Activated T-helper 17 cell treated with anti-CD3 and anti-CD28 coated beads, Interleukin-2, amount 50 U/mL, for 72 hours (primary cell): ENCODE data around the gene NEURL2. TPM values are rescaled to one million over a fixed set of nuclear protein-coding genes. Genes with fewer than 3 reads are reported as not detected.

ENCODE experiments used
- ATAC-seq: fragments of 150-1000 bp; cut with Tn5 transposase; replicated peaks from 2 replicates; pipeline ENCODE4 v1.10.0; 2021; ENCODE audit warnings: mild to moderate bottlenecking, moderate library complexity
- H3K27ac Mint-ChIP-seq: one replicate; pipeline ENCODE4 v1.8.0; 2022; ENCODE audit warnings: mixed read lengths
- H3K27me3 Mint-ChIP-seq: one replicate; pipeline ENCODE4 v1.8.0; 2022; ENCODE audit warnings: mixed read lengths
- H3K36me3 Mint-ChIP-seq: one replicate; pipeline ENCODE4 v1.8.0; 2022; ENCODE audit warnings: low read depth, mild to moderate bottlenecking, mixed read lengths
- H3K4me1 Mint-ChIP-seq: one replicate; pipeline ENCODE4 v1.8.0; 2022; ENCODE audit warnings: mixed read lengths
- H3K4me3 Mint-ChIP-seq: one replicate; pipeline ENCODE4 v1.8.0; 2022; ENCODE audit warnings: mild to moderate bottlenecking, mixed read lengths
- H3K9me3 Mint-ChIP-seq: one replicate; pipeline ENCODE4 v1.8.0; 2022; ENCODE audit warnings: mixed read lengths
- total RNA-seq, 2 donors: library from RNA; stranded (reverse); gene quantifications; one replicate each; pipeline ENCODE4 v1.2.3, GENCODE V29; 2022

Gene NEURL2
- total RNA-seq, 2 donors from 2014 or later = 1.7 to 2.1 TPM

GRCh38 chr20:45857114-45857881 is 33.7 kb downstream of the NEURL2 start, which contains the start of the genes ACOT8 and ZSWIM3:
ACOT8 (minus strand) TSS chr20:45857392; CDS start chr20:45857315, 77 bp downstream.
ZSWIM3 (plus strand) TSS chr20:45857614; CDS start chr20:45857826, 212 bp downstream.
- Mint-ChIP-seq H3K27ac (peak within 1 kb of the TSS; percentile 97), H3K9me3 (no peaks in the 10 kb centered on the region), H3K36me3 (peaks cover 15% of the 10 kb centered on the region), H3K4me3 (peak within 1 kb of the TSS; percentile 97), H3K4me1 (peaks cover 11% of the 10 kb centered on the region), H3K27me3 (no peaks in the 10 kb centered on the region)
- peak; percentile 99 for ATAC-seq

DNA sequence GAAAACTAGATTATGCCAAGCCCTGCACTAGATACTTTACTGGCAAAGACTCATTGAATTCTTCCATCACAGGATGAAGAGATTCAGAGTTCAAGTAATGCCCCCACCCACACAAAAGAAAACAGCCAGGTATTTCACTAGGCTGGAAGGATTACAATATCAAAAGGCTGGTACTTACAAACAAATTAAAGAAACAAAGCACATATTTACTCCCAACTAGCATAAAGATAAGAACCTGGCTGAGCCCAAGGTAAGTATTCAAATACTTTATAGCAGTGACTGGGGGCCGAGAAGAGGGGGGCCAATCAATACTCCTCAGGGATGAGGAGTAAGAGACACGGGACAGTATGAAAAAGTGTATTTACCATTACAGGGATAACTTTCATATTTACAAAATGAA is 37.5 kb downstream of the NEURL2 start:
- Mint-ChIP-seq H3K27me3 (no peaks in the 10 kb centered on the region), H3K9me3 (no peaks in the 10 kb centered on the region), H3K4me3 (no peak overlapping the region), H3K27ac (no peak overlapping the region), H3K4me1 (no peaks in the 10 kb centered on the region), H3K36me3 (peaks cover 38% of the 10 kb centered on the region)
- ATAC-seq = no peak

- Mint-ChIP-seq H3K4me3 (no peak overlapping the region), H3K27me3 (no peaks in the 10 kb centered on the region), H3K27ac (no peak overlapping the region), H3K4me1 (no peaks in the 10 kb centered on the region), H3K36me3 (peaks cover 45% of the 10 kb centered on the region), H3K9me3 (no peaks in the 10 kb centered on the region)
- ATAC-seq = no peak
Measured at GRCh38 chr20:45852326-45852725, 38.7 kb downstream of the NEURL2 start.

DNA sequence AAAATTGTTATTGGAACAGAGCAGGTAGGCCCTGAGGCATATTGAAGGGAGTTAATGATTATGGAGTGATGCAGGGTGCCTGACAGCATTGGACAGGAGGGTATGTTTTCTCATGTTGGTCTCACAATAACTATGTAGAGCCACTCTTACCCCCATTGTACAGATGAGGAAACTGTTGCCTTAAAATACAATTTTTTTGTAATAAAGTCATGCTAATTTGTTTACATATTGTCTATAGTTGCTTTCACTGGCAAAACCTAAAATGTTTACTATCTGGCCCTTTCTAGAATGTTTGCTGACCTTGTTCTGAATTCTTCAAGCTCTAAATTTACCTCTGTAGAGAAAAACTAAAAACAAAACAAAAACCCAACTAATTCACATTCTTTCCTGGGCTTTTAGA is 39.5 kb downstream of the NEURL2 start:
- H3K9me3 Mint-ChIP-seq = no peaks in the 10 kb centered on the region
- H3K27ac Mint-ChIP-seq = no peak overlapping the region
- no peaks in the 10 kb centered on the region for H3K27me3 Mint-ChIP-seq
- H3K4me1 Mint-ChIP-seq = no peaks in the 10 kb centered on the region
- no peak for ATAC-seq
- peaks cover 53% of the 10 kb centered on the region for H3K36me3 Mint-ChIP-seq
- H3K4me3 Mint-ChIP-seq = no peak overlapping the region

- ATAC-seq = no peak
- Mint-ChIP-seq H3K27ac (no peak overlapping the region), H3K4me3 (no peak overlapping the region), H3K27me3 (no peaks in the 10 kb centered on the region), H3K36me3 (peaks cover 59% of the 10 kb centered on the region), H3K9me3 (no peaks in the 10 kb centered on the region), H3K4me1 (no peaks in the 10 kb centered on the region)
Measured at GRCh38 chr20:45850926-45851325, 40.1 kb downstream of the NEURL2 start.

GRCh38 chr20:45850238-45850637 is 40.8 kb downstream of the NEURL2 start:
- Mint-ChIP-seq H3K27me3 (no peaks in the 10 kb centered on the region), H3K4me1 (no peaks in the 10 kb centered on the region), H3K36me3 (peaks cover 65% of the 10 kb centered on the region), H3K27ac (peak overlapping the region; percentile 53), H3K4me3 (no peak overlapping the region), H3K9me3 (no peaks in the 10 kb centered on the region)
- no peak for ATAC-seq

GRCh38 chr20:45848969-45849582 is 41.9 kb downstream of the NEURL2 start:
- no peaks in the 10 kb centered on the region for H3K4me1 Mint-ChIP-seq
- H3K27ac Mint-ChIP-seq = peak overlapping the region; percentile 54
- no peak for ATAC-seq
- H3K4me3 Mint-ChIP-seq = no peak overlapping the region
- peaks cover 76% of the 10 kb centered on the region for H3K36me3 Mint-ChIP-seq
- H3K9me3 Mint-ChIP-seq = no peaks in the 10 kb centered on the region
- H3K27me3 Mint-ChIP-seq = no peaks in the 10 kb centered on the region

DNA sequence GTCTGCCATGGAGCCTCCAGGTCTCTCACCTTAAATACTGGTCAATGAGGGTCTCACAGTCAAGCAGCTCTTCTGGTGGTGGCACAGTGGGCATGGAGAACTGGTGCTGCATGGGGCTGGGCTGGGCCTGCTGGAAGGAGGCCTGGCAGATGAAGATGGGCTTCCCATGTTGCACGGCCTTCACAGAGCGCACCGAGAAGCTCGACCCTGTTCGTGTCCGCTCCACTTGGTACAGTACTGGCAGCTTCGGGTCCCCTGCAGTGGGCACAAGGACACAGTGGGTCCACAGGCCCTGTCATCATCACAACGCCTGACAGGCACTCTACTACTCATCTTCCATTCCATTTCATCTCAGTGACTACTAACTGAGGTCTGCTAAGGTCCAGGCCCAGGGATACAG is 42.6 kb downstream of the NEURL2 start:
- Mint-ChIP-seq H3K36me3 (peaks cover 76% of the 10 kb centered on the region), H3K9me3 (no peaks in the 10 kb centered on the region), H3K4me1 (no peaks in the 10 kb centered on the region), H3K27ac (peak overlapping the region; percentile 54), H3K27me3 (no peaks in the 10 kb centered on the region), H3K4me3 (no peak overlapping the region)
- no peak for ATAC-seq

- Mint-ChIP-seq H3K4me3 (no peak overlapping the region), H3K27ac (no peak overlapping the region), H3K9me3 (no peaks in the 10 kb centered on the region), H3K27me3 (no peaks in the 10 kb centered on the region), H3K4me1 (no peaks in the 10 kb centered on the region), H3K36me3 (peaks cover 61% of the 10 kb centered on the region)
- ATAC-seq = no peak
Measured at GRCh38 chr20:45845452-45845851, 45.6 kb downstream of the NEURL2 start.

- Mint-ChIP-seq H3K27ac (no peak overlapping the region), H3K4me3 (no peak overlapping the region)
- ATAC-seq = no peak
Measured at GRCh38 chr20:45843506-45843905, 47.5 kb downstream of the NEURL2 start.

GRCh38 chr20:45842169-45842812 is 48.7 kb downstream of the NEURL2 start:
- H3K9me3 Mint-ChIP-seq = no peaks in the 10 kb centered on the region
- no peaks in the 10 kb centered on the region for H3K4me1 Mint-ChIP-seq
- no peak overlapping the region for H3K4me3 Mint-ChIP-seq
- H3K36me3 Mint-ChIP-seq = peaks cover 45% of the 10 kb centered on the region
- no peak overlapping the region for H3K27ac Mint-ChIP-seq
- no peak for ATAC-seq
- H3K27me3 Mint-ChIP-seq = no peaks in the 10 kb centered on the region

More at GRCh38 chr20:45843506-45843905, 47.5 kb downstream of the NEURL2 start:
- H3K27me3 Mint-ChIP-seq = no peaks in the 10 kb centered on the region
- H3K4me1 Mint-ChIP-seq = no peaks in the 10 kb centered on the region
- H3K9me3 Mint-ChIP-seq = no peaks in the 10 kb centered on the region
- H3K36me3 Mint-ChIP-seq = peaks cover 53% of the 10 kb centered on the region

DNA sequence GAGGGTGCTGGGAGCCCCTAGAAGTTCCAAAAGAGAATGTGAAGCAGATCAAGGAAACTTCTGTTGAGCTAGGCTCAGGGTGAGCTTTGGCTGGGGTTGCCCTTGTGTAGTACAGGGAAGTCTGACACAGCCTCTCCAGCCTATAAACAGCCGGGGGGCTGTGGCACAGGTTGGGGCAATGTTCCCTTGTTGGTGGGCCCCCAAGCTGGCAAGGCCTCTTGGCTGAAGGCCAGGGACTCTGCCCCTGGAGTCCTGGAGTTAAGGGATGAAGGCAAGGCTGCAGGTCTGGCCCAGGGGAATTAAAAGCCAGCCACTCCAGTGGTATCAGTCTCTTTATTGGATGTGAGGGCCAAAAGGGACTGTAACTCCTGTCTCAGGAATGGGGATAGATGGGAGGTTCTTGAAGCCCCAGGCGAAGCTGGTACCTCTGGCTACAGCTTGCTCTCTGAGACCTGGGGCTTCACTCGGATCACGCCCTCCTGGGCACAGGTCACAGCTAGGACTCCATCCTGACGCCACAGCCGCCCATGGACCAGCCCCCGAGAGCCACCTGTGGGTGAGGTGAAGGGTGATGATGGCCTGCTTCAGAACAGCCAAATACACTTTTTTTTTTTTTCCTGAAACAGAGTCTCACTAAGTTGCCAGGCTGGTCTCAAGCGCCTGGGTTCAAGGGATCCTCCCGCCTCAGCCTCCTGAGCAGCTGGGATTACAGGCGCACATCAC is 49.4 kb downstream of the NEURL2 start:
- Mint-ChIP-seq H3K4me3 (no peak overlapping the region), H3K27ac (no peak overlapping the region), H3K27me3 (no peaks in the 10 kb centered on the region), H3K9me3 (no peaks in the 10 kb centered on the region), H3K4me1 (no peaks in the 10 kb centered on the region), H3K36me3 (peaks cover 38% of the 10 kb centered on the region)
- no peak for ATAC-seq

- no peaks in the 10 kb centered on the region for H3K27me3 Mint-ChIP-seq
- H3K4me1 Mint-ChIP-seq = no peaks in the 10 kb centered on the region
- no peak for ATAC-seq
- no peak overlapping the region for H3K27ac Mint-ChIP-seq
- H3K4me3 Mint-ChIP-seq = no peak overlapping the region
- H3K36me3 Mint-ChIP-seq = peaks cover 30% of the 10 kb centered on the region
- no peaks in the 10 kb centered on the region for H3K9me3 Mint-ChIP-seq
Measured at GRCh38 chr20:45840700-45841198, 50.3 kb downstream of the NEURL2 start.
